NT2/D1 (cell line): Measurements from ENCODE around the gene PLXNA3.

Experiments
- DNase-seq: peaks from one replicate; pipeline ENCODE4 v3.0.0-alpha.2; 2011; ENCODE audit warnings: low read depth, low spot score
- H3K27me3 ChIP-seq: 2 replicates; pipeline ENCODE4 v1.6.0; 2011; ENCODE audit warnings: mild to moderate bottlenecking; ENCODE audit not compliant: insufficient read length, insufficient read depth
- H3K36me3 ChIP-seq: 2 replicates; pipeline ENCODE4 v1.6.1; 2011; ENCODE audit warnings: mild to moderate bottlenecking, low read length, mixed read lengths; ENCODE audit not compliant: insufficient read depth, insufficient read length
- H3K4me1 ChIP-seq: 2 replicates; pipeline ENCODE4 v1.5.1; 2011; ENCODE audit not compliant: insufficient read depth, insufficient read length
- H3K4me3 ChIP-seq: 2 replicates; pipeline ENCODE4 v1.5.1; 2011; ENCODE audit warnings: low read depth; ENCODE audit not compliant: insufficient read length
- H3K9ac ChIP-seq: 2 replicates; pipeline ENCODE4 v1.6.0; 2011; ENCODE audit warnings: low read depth; ENCODE audit not compliant: insufficient read length
- H3K9me3 ChIP-seq: 2 replicates; pipeline ENCODE4 v1.5.1; 2011; ENCODE audit warnings: mild to moderate bottlenecking, low read length; ENCODE audit not compliant: insufficient read depth
- SUZ12 ChIP-seq: IDR thresholded peaks from 2 replicates; pipeline ENCODE4 v1.6.1; 2011; ENCODE audit not compliant: insufficient read length, insufficient read depth; ENCODE audit errors: extremely low read depth
- YY1 ChIP-seq: IDR thresholded peaks from 2 replicates; pipeline ENCODE4 v1.6.1; 2011; ENCODE audit not compliant: insufficient read length, insufficient read depth
- ZNF274 ChIP-seq: IDR thresholded peaks from 2 replicates; pipeline ENCODE4 v1.6.1; 2011; ENCODE audit warnings: mild to moderate bottlenecking, low read depth, low read length

Gene PLXNA3

GRCh38 chrX:154436374-154436982 is 21.6 kb upstream of the PLXNA3 start:
- DNase-seq = no peak
- peak overlapping the region; percentile 8 for H3K4me3 ChIP-seq
- peaks cover 65% of the 10 kb centered on the region for H3K36me3 ChIP-seq
- no peak overlapping the region for H3K9ac ChIP-seq
- TF ChIP-seq SUZ12 (no peak), ZNF274 (no peak), YY1 (no peak)
- no peaks in the 10 kb centered on the region for H3K4me1 ChIP-seq
- no peaks in the 10 kb centered on the region for H3K9me3 ChIP-seq
- H3K27me3 ChIP-seq = no peaks in the 10 kb centered on the region

- TF ChIP-seq SUZ12 (no peak), YY1 (peak; percentile 34), ZNF274 (no peak)
- Histone ChIP-seq H3K4me1 (no peaks in the 10 kb centered on the region), H3K9me3 (no peaks in the 10 kb centered on the region), H3K36me3 (peaks cover 72% of the 10 kb centered on the region), H3K4me3 (peak within 1 kb of the TSS; percentile 56), H3K27me3 (no peaks in the 10 kb centered on the region), H3K9ac (peak within 1 kb of the TSS; percentile 76)
- DNase-seq = no peak
Measured at GRCh38 chrX:154436983-154437752, 20.9 kb upstream of the PLXNA3 start, which contains the start of gene GDI1. Gene GDI1, plus strand, starts transcription at chrX:154437154. Its CDS starts 101 bp downstream, at chrX:154437255.

DNA sequence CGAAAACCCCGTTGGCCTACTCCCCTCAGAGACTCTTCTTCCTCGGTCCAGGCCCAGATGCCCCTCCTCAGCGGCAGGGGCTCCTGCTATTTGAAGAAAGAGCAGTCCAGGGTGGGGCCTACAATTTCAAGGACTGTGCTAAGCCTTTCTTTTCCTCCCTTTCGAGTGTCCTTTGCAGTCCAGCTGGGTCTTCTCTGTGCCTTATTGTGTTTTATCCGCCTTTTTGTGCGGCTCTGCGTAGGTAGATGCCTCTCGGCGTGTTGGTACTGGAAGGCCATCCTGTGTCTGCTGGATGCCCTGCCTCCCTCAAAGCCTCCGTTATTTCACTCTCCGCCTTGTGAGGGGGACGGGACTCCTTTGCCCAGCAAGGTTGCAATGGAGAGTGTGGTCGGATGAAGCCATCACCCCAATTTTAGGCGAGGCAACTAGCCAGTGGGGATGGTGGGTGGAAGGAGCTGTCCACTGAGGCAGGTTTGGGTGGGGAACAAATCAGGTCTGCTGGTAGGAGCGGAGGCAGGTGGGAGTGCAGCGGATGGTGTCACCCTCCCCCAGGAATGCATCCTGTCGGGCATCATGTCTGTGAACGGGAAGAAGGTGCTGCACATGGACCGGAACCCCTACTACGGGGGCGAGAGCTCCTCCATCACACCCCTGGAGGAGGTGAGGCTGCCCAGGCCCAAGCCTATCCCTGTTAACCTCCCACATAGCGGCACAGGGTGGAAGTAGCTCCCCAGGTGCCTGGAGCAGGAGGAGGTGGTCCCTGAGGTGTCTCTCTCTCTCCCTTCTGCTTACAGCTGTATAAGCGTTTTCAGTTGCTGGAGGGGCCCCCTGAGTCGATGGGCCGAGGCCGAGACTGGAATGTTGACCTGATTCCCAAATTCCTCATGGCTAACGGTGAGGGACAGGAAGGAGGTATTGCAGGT is 19.8 kb upstream of the PLXNA3 start:
- H3K9me3 ChIP-seq = no peaks in the 10 kb centered on the region
- peak overlapping the region; percentile 56 for H3K9ac ChIP-seq
- H3K36me3 ChIP-seq = peaks cover 69% of the 10 kb centered on the region
- peak overlapping the region; percentile 56 for H3K4me3 ChIP-seq
- no peak for DNase-seq
- no peaks in the 10 kb centered on the region for H3K4me1 ChIP-seq
- no peaks in the 10 kb centered on the region for H3K27me3 ChIP-seq
- no peak for TF ChIP-seq ZNF274
- no peak for TF ChIP-seq YY1
- no peak for TF ChIP-seq SUZ12

GRCh38 chrX:154439841-154440240 is 18.2 kb upstream of the PLXNA3 start:
- Histone ChIP-seq H3K9me3 (no peaks in the 10 kb centered on the region), H3K4me3 (no peak overlapping the region), H3K36me3 (peaks cover 55% of the 10 kb centered on the region), H3K27me3 (no peaks in the 10 kb centered on the region), H3K9ac (no peak overlapping the region), H3K4me1 (no peaks in the 10 kb centered on the region)
- TF ChIP-seq ZNF274 = no peak
- TF ChIP-seq YY1 = no peak
- TF ChIP-seq SUZ12 = no peak
- DNase-seq = no peak

DNA sequence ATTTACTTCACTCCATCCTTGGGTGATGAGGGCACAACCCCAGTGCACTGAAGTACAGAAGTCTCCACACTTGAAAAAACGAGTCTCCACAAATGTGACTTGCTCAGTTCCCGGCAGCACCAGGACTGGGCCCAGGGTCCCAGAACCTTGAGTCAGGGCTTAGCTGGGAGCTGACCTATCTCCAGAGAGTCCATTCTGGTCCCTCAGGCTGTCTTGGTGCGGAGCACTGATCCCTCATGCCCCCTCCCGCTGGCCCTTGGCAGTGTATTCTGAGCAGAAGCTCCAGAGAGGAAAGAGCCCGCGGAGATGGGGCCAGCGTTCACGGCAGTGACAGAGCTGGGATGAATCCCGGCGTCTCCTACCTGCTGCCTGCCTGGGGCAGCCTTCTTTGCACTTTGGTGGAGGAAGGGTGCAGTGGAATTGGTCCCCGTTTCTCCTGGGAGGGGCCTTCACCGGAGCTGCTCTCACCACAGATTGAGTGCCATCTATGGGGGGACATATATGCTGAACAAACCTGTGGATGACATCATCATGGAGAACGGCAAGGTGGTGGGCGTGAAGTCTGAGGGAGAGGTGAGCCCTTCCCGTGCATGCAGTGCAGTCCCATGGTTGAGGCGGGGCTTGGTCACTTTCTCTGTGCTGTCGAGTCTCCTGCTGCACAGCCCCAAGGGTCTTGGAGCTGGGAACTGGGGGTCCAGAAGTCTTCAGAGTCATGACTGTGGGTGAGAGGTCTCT is 17.3 kb upstream of the PLXNA3 start:
- TF ChIP-seq YY1 = no peak
- H3K36me3 ChIP-seq = peaks cover 50% of the 10 kb centered on the region

DNA sequence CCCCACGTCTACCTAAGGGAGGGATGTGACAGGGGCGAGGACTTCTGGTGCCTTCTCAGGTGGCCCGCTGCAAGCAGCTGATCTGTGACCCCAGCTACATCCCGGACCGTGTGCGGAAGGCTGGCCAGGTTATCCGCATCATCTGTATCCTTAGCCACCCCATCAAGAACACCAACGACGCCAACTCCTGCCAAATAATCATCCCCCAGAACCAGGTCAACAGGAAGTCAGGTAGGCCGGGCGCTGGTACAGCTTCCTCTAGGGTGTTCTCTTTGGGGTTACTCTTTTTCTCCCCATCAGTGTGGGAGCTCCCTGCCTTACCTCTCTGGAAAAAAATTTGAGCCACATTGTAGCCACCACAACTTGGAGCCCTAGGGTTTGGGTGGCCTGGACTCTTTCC is 16.5 kb upstream of the PLXNA3 start:
- Histone ChIP-seq H3K27me3 (no peaks in the 10 kb centered on the region), H3K4me1 (no peaks in the 10 kb centered on the region), H3K9ac (no peak overlapping the region), H3K36me3 (peaks cover 52% of the 10 kb centered on the region), H3K4me3 (no peak overlapping the region), H3K9me3 (no peaks in the 10 kb centered on the region)
- no peak for TF ChIP-seq ZNF274
- no peak for TF ChIP-seq SUZ12
- TF ChIP-seq YY1 = no peak
- no peak for DNase-seq

More for the DNA sequence above, 17.3 kb upstream of the PLXNA3 start:
- H3K4me3 ChIP-seq = no peak overlapping the region
- no peak for DNase-seq
- H3K9me3 ChIP-seq = no peaks in the 10 kb centered on the region
- no peaks in the 10 kb centered on the region for H3K27me3 ChIP-seq
- H3K9ac ChIP-seq = no peak overlapping the region
- H3K4me1 ChIP-seq = no peaks in the 10 kb centered on the region
